DMS79 treated with DMSO at 0.1 percent for 48 hours (cell line): ENCODE measurements around the gene RASAL3.
"Not testable (repeated sequence)": the region's sequence is repeated elsewhere in the genome, so short reads cannot be mapped to it uniquely, and the experiment has no call there.

Experiments used
- DNase-seq: peaks from one replicate; lab custom pipeline; 2025; lab: John Stamatoyannopoulos, UW

RASAL3 gene

DNA sequence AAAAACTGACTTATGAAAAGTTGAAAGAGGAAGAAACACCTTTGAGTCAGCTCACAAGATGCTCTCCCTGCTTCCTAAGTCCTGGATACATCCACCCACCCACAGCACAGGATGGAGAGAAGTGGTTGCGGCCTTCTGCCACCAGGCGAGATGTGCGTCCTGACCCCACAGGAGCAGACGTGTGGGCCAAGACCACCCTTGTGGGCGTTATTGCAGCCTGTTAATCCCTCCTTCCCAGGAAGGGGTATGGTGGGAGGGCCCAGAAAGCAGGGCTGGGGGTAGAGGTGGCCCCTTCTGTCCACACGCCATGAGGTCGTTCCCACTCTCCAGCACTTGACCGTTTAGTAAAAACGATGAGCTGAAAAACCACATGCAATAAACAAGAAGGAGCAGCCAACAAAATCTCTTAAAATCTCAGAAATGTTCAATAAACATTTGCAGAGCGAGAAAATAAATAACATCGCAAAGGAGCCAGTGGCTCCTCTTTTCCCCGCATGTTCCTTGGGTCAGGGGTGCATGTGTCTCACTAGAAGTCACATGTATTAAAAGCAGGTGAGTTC, 43.1 kb downstream of the RASAL3 start:
- DNase-seq = no peak

DNA sequence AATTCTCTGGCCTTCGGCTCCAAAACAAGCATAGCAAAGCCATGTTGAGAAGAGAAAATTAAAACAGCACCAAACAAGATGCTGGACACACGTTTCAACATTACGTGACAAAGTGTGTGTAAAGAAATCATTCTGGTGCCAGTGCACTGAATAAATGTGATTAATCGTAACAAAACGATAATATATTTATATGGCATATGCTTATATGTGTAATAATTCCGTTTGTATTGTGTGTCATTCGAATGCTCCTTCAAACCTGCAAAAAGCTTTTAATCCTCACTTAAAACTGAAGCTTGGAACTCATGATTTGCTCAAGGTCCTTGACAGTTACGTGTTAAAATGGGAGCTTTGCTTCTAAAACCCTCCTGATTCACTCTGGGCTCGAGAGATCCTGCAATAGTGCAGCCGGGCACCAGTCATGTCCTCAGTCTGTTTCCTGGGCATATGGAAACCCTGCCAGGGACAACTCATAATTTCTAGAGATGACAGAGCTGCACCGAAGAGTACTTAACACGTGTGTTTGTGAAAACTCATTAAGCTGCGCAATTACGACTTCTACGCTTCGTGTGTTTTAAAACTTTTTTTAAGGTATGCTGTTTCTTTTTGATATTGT, 44.8 kb downstream of the RASAL3 start:
- DNase-seq = no peak

- DNase-seq = peak; percentile 100
Observed at GRCh38 chr19:15418579-15419412, 45.5 kb downstream of the RASAL3 start, which contains the start of gene AKAP8L. Gene AKAP8L, minus strand, starts transcription at chr19:15418988. Its CDS starts 65 bp downstream, at chr19:15418923.

DNA sequence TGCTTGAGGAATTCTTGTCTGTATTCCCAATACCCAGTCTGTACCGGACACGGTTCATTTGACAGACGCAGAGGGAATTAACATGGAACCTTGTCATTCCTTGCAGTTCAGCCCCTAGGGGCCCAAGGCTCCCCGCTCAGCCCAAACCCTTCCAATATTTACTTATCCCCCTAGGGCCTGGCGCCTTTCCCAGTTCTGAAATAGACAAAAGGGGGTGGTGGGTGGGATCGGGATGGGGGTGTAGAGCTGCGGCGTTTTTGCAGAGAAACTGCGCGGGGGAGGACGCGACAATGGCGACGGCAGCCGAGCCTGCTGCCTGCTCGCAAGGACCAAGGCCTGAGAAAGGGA, 46.1 kb downstream of the RASAL3 start:
- DNase-seq = no peak

GRCh38 chr19:15417699-15418098, 46.6 kb downstream of the RASAL3 start:
- peak; percentile 22 for DNase-seq

DNA sequence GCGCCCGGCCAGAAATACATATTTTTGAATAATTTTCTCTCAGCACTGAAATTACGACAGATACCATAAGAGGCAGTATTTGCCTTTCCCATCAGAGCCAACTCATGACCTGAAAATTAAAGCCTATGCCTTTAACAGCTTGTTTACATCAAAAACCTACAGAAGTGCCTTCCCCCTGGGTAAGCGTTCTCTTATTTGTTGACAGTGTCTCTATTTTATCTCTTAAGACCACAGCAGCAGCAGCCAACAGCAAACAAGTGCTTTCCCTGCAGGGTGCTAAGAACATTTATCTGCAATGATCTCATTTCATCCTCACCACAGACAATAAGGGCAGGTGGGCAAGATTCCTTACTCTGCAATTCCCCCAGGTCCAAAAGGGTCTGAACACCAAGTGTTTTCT, 51.5 kb downstream of the RASAL3 start:
- DNase-seq = no peak

GRCh38 chr19:15411351-15411750, 53.0 kb downstream of the RASAL3 start:
- DNase-seq = not testable (repeated sequence)

- DNase-seq = no peak
Observed at GRCh38 chr19:15404780-15405211, 59.5 kb downstream of the RASAL3 start.

DNA sequence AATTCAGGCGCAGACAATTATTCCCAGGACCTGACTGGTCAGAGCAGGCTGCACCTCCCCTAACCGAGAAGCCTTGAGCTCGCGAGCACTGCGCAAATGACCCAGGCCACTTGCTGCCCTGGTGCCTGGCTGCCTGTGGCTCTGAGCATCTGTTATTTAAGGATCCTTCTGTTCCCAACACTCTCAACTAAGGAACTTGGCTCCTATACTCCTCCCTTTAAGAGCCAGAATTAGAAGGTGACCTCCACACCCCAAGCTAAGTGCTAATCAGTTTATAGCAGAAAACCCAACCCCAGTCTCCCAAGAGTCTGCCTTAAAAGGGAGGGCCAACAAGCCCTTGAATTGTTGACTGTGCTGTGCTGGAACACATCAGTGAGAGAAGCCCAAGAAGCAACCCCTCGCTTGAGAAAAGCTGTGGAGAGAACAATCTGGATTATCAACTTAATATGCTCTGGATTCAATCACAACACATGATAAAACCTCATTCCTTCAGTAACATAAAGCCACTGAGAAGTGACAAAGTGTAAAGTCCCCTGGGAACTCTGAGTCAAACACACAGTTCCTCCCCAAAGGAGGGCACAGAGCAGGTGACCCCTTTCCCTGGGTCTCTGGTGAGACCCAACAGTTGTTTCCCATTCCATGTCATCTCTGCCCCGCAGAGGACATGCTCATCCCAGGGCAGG, 60.1 kb downstream of the RASAL3 start:
- no peak for DNase-seq

GRCh38 chr19:15403151-15403531, 61.2 kb downstream of the RASAL3 start:
- DNase-seq = no peak

DNA sequence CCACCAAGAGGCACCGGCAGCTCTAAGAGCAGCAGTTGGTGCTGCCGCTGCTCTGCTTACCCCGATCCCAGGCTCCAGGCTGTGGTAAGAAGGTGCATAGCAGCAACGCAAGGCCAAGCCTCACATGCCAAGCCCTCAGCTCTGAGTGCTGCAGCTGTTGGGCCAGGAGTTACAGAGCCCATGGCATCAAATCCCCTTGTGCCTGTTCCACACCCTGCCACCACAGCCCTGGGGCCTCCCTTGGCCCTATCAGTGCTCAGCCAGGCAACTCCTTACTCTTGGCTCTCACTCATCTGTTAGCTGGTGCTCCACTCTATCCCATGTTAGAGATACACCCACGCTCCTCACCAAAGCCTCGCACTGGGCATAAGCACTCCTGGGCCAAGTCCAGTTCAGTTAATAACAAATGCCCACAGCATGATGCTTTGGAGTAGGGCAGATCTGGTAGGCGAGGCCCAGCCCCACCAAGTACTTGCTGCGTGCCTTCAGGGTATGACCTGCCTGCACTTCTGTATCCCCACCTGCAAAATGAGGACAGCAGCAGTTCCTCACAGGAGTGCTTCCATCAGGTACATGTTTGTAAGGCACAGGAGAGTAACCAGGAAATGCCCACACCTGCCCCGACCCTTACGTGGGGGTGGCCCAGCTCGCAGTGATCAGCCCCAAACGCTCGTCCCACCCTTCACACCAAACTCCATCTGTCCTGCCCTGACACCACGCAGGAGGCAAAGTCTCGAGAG, 61.8 kb downstream of the RASAL3 start:
- DNase-seq = no peak
